Nucleus accumbens (tissue), 56 donors: ENCODE data around the gene RASGEF1B.
A peak's percentile ranks its signal among the peaks of the same experiment; 100 is the strongest.
"Not testable (repeated sequence)": the region's sequence is repeated elsewhere in the genome, so short reads cannot be mapped to it uniquely, and the experiment has no call there.

ENCODE experiments used
- DNase-seq, 56 donors: peaks; one replicate each; lab custom pipeline; 2025; lab: John Stamatoyannopoulos, UW

The RASGEF1B gene

DNA sequence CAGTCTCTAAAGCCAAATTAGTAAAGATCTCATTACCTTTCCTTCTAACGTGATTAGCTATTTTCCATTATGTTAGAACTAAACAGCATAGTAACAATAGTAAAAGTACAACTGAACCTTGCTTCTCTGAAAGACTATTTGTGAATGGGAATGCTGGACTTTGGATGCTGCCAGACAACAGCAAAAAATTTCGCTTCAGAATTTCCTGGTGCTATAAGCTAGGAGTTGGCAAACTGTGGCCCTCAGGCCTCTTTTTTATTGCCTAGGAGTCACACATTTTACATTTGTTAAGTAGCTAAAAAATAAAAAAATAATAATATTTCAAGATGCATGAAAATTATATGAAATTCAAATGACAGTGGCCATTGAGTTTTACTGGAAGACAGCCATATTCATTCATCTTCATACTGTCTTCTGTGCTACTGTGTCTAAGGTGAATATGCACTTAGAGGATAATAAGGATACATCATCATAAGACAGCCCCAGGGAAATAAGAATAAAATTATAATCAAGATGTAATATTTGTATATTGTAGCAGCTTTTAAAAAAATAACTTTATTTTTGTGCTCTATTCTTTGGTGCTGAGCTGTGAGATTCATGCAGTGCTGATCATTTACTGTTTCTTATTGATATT lies 34.6 kb downstream of the RASGEF1B start:
- DNase-seq = no peak

DNA sequence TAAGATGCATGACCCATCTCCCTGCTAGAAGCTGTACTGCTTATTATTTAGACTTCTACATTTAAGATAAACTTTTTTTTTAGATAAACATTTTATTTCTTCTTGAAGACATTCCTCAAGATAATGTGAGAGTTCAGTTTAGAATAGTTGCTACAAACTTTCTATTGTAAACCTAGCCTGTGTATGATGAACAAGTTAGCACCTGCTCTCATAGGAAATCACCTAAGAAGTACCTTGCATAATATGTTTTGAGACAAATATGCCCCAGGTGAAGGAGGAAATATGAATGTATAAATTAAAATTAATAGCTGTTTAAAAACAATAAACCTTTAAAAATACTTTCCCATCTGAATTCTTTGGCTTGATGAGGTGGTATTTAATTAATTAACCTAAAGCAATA lies 35.6 kb downstream of the RASGEF1B start:
- no peak for DNase-seq

DNA sequence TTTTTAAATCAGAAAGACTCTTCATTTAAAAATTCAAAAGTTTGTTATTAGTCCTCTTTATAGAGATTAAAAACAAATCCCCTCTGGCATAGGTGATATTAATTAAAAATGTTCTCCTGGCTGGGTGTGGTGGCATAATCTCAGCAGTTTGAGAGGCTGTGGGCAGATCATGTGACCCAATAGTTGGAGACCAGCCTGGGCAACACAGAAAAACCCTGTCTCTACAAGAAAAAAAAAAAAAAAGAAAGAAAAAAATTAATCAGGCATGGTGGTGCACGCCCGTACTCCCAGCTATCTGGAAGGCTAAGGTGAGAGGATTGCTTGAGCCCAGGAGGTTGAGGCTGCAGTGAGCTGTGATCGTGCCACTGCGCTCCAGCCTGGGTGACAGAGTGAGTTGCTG lies 38.9 kb downstream of the RASGEF1B start:
- DNase-seq = no peak

DNA sequence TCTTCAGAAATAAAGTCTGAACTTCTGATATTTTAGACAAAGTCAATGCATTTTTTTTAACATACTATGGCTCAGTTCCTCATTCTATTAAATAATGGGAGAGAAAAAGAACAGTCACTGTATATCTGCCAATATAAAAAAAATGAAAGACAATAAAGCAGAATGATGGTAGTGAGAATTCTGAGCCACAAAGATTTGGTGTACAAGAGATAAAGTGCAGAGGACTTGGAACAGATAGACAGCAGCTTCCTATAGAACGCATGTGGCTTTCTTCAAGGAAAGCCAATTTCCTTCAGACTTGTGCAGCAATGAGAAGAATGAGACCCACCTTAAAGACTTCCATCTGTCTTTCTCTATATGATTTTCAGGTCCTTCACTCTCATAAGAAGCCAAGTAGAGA lies 39.7 kb downstream of the RASGEF1B start:
- no peak for DNase-seq

DNA sequence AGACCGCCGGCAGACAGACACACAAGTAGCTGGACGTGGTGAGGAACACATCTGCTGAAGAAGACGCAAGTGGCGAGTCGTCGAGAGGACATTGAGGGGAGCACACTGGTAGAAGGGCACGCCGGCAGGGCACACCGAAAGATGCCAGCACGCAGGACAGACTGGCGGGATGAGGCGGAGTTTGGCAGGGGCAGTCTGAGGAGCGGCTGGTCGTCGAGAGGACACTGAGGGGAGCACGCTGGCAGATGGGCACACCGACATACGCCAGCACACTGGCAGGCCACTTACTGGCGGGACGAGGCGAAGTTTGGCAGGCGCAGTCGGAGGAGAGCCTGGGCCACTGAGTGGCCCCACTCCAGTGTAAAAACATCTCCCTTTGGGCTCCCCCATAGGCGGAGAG lies 42.1 kb downstream of the RASGEF1B start:
- no peak for DNase-seq

DNA sequence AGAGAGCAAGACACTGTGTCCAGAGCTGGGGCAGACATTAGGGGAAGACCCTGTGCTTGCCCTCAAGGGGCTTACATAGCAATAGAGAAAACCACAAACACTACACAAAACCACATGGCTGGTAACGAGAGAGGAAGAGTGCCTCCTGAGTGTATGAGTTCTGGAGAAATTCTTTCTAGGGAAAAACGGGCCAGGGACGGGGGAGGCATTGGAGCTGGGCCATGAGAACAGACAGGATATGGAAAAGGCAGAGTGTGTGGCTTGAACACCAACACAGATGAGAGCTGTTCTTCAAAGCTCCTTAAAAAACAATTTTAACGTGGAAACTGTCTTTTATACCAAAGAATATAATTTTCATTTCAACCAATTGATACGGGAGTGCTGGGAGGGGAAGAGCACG lies 42.7 kb downstream of the RASGEF1B start:
- no peak for DNase-seq

DNA sequence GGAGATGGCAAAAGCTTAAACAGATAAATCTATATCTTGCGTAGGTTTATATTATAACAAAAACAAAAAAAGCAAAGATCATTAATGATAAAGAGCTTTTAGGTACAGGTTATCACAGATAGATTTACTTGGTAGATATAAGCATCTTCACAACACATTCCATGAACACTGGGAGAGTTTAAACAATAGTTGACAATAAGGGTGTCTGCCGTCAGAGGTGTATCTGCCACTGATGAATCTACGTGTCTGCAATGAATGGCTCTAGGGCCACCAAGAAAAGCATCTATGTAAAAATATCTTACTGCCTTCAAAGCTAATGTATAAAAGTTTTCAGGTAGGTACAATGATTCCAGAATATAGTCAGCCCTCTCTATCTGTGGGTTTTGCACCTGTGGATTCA lies 43.7 kb downstream of the RASGEF1B start:
- no peak for DNase-seq

DNA sequence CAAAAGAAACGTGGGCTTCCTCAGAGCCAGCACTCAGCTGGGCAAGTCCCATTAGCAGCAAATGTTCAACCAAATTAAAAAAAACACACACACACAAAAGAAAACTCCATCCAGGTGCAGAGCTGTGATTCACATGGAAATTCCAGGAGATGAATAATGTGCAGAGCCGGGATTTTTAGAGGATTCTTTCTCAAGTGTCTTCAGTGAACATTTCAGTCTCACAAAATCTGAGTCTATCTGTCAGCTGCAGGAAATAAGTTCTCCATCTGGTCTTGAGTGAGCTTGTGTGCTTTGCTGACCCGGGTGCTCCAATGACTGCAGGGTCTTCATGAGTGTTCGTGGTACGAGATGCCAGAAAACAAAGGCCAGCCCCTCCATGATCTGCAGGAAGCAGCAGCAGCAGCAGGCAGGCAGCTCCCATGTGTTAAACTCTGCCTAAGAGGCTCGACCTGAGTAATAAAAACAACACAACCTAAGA lies 44.3 kb downstream of the RASGEF1B start:
- peak in 6 of 56 donors; percentile 14 to 50 (median 18) for DNase-seq

DNA sequence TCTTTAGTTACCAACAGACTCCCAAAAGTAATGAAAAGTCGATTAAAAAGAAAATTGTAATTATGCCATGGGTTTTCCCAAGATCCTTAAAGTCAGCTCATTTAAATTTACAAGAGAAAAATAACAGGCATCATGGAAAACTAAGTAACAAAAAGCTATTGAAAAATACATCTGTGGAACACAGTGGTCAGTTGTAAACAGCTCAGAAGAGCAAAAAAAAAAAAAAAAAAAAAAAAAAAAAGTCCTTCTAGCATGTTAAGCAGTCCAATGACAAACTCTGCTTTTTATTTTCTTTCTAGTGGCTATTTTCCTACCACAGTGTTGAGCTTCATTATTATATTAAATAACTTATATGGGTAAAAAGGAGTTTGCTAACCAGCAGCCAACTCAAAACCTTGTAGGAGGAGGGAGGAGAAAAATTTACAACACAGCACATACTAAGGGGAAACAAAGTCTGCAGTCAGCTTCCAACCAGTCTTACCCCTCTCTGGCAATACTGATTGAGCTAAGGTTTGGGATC lies 44.9 kb downstream of the RASGEF1B start:
- no peak for DNase-seq

DNA sequence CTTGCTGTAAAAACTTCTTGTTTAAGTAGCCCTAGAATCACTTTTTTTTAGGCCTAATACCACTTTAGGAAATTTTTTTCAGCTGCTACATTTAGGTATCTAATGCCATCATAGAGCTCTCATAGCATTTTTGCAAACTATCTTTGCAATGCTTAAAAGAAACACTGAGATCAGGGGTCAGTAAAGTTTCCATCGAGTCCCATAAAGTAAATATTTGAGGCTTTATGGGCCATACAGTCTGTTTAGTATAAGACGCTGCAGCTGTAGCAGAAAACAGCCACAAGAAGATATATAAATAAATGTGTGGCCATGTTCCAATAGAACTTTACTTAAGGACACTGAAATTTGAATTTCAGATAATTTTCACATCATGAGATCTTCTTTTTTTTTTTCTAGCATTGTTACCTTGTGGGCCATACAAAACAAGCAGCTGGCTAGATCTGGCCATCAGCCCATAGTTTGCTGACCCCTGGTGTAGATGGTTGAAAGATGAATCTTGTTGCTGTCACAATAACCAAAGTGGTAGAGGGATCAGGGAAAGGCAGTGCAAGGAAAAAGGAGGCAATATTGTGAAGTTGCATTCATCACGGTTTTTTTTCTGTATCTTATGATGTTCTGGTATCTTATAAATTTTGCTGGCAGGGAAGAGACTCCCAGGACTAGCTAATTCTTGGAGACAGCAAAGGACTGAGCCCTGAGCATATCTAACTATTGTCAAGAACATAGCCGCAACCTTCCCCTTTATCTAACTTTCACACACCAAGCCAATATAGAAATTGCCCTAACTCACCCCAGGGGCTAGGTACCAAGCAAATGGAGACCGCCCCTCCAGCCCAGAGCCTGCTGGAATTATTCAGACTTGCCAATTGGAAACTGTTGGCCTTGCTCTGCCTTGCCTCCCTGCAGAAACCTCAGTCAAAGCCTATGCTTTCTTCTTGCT lies 46.6 kb downstream of the RASGEF1B start:
- DNase-seq = peak in 3 of 56 donors; percentile 16 to 37 (median 31)

DNA sequence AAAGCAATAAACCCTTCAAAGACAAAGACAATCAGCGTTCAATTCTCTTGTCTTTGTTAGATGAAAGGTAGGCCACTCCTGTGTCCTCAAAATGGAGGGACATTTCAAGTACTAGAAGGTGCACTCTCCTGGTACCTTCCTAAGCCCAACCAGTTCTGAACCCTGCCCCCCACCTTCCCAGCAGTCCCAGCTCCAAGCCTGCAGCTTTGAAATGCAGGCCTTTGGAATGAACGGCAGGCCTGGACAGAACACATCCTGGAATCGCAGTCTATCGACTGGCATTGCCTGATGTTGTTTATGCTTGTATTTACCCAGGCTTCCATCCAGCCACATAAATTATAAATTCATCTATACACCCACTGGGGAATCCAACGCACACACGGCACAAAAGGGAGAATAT lies 47.4 kb downstream of the RASGEF1B start:
- DNase-seq = no peak

DNA sequence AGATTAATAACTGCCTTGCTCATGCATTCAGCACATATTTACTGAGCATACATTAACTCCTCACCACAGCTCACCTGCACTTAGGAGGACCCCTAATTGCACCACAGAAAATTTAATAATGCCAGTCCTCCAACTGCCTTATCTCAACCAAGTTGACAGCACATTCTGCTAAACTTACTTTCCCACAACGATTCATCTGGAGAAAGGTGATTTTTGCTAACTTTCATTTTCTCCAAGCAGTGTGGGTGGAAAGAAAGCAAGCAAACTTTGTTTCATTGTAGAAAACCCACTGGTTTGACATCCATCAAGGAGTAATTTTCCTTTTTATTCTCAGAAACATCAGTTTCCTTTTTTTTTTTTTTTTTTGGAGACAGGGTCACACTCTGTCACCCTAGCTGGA lies 49.1 kb downstream of the RASGEF1B start:
- DNase-seq = no peak

DNA sequence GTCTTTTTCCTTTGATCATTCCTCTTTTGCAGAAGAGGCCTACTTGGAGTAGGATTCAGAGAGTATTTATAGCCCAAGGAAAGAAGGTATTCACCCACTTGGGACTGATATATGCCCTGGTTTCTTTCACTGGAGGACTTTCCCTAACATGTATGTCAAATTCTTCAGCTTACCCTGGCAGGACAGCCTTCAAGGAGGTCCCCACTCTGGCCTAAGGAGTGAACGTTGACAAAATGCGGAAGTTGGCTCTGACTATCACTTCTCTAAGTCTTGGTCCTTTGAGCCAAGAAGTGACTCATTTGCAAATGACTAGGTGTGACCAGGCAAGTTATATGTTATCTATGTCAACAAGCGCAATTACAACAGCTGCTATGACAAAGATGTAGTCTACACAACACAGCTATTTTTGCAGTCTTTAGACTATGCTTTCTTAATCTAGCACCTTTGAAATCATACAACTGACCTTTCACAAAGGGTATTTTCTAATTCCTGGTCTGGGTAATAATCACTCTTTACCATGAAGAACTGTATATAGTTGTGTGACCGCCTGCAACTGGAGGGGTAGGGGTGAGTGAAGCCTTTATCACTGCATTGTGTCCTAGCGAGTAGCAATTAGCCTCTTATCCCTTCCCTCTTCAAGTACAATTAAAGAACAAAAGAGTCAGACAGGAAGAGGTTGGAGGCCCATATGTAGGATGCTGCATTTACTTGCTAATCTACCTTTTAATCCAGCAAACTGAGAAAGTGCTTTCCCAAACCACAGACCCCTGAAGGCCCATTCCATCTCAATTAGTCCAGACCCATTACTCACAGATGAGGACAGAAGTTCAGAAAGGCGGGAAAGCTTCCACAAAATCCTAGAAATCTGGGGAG lies 50.1 kb downstream of the RASGEF1B start:
- DNase-seq = no peak

DNA sequence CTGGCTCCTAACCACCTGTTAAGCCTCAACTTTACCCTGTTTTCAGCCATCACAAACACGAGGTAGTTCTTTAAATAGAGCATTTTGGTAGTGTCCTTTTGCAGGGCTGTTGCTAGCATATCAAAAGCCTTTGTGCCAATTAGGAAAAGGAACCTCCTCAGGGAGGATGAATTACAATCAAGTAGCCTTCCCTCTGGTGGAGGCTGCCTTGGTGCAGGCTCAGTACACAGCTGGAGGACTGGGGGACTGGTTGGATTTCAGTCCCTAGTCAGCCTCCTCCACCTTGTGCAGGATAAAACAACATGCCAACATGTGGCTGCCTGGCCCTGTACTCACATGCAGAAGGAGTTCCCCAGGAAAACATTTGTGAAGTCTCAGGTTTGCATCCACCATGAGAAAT lies 53.1 kb downstream of the RASGEF1B start:
- DNase-seq = no peak

DNA sequence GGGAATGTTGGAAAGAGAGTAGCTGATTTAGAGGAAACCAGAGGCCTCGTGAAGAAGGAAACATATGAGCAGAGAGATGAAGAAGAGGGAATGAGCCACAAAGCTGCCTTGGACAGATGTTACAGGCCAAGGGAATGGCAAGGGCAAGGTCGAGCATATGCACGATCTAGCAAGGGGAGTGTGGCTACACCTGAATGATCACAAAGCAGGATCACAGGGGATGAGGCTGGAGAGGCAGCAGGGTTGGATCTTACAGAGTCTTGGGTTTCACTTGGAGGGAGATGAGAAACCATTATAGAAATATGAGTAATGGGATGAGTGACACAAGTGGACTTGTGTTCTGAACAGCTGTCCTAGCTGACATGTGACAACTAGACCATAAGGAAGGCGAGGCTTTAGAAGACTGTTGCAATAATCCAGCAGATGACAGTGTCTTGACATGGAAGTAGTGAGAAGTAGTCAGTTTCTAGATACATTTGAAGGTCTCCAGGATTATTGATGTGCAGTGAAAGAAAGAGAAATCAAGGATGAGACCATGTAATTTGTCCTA lies 58.7 kb downstream of the RASGEF1B start:
- no peak for DNase-seq

DNA sequence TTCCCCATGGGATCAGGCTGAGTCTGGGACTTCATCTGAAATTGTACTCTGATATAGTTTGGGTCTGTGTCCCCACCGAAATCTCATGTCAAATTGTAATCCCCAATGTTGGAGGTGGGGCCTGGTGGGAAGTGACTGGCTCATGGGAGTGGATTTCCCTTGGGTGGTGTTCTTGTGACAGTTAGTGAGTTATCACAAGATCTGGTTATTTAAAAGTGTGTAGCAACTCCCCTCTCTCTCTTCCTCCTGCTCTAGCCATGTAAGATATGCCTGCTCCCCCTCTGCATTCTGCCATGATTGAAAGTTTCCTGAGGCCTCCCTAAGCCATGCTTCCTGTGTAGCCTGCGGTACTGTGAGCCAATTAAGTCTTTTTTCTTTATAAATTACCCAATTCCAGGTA lies 61.0 kb downstream of the RASGEF1B start:
- no peak for DNase-seq

DNA sequence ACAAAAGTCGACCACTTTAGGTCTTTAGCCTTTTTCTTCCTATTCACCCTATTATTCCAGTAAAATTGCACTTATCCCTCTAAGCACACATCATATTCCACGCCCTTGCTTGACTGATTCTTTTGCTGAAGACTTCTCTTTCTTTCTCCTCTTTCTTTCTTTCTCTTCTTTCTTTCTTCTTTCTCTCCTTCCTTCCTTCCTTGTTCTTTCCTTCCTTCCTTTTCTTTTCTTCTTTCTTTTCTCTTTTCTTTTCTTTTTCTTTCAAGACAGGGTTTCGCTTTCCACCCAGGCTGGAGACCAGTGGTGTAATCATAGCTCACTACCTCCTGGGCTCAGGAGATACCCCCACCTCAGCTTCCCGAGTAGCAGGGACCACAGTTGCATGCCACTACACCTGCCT lies 61.9 kb downstream of the RASGEF1B start:
- no peak for DNase-seq

DNA sequence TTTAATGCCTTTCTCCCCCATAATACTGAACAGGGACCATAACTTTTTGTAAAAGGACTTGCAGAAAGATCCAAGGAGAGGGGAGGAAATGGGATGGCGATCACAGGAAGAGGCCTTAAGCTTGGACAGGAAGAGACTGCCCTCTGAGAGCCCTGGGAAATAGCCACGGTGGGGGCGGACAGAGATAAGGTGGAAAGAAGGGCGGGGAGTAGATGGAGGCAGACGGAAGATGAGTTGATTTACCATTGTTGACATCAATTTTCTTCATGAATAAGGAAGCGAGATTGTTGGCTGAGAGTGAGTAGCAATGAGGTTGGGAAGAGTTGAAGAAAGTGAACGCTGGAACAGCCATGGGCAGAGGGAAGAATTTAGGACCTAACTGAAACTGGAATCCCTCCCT lies 63.4 kb downstream of the RASGEF1B start:
- no peak for DNase-seq

DNA sequence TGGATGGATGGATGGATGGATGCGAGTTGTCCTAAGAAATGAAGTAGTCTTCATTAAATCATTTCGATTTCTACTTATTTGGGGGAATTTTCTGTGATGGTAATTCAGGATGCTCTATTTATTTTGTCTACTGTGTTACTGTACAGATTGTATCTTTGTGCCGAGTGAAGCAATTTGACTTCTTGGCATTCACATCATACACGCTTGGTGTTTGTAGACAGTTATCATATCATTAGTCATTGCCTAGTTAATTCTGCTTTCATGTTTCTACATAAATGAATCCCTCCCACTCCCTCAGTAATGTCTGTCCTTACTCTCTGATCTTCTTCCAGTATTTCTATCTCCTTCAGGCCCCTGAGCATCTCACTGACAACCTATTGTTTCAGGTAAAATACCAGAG lies 64.0 kb downstream of the RASGEF1B start:
- no peak for DNase-seq

DNA sequence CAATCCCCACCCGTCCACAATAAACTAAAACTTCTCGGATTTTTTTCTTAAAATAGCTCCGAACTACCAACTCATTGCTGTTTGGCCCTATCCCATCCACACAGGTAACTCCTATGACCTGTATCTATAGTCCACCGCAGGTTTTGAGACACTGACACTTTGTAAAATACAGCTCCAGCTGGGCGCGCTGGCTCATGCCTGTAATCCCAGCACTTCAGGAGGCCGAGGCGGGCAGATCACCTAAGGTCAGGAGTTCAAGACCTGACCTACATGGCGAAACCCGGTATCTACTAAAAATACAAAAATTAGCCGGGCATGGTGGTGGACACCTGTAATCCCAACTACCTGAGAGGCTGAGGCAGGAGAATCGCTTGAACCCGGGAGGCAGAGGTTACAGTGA lies 65.2 kb downstream of the RASGEF1B start:
- not testable (repeated sequence) for DNase-seq
